Measurements from ENCODE around the gene MYO7B. TPM values are rescaled to one million over a fixed set of nuclear protein-coding genes. Genes with fewer than 3 reads are reported as not detected.
"Not testable (repeated sequence)": the region's sequence is repeated elsewhere in the genome, so short reads cannot be mapped to it uniquely, and the experiment has no call there.

The MYO7B gene
- polyA plus RNA-seq, 4 donors = 85.6 to 617 (median 462) TPM

GRCh38 chr2:127526132-127527000 is 9.1 kb upstream of the MYO7B start, which contains the start of gene IWS1:
Gene IWS1, minus strand, starts transcription at chr2:127526489. Its CDS starts 281 bp downstream, at chr2:127526208.
- DNase-seq = peak; percentile 98 to 99
- peak within 1 kb of the TSS; percentile 96 to 99 (median 99) for H3K27ac ChIP-seq (ENCODE audit: low read depth in 1 of 3, low read length in 2 of 3)
- H3K36me3 ChIP-seq (ENCODE audit: control insufficient read depth in 3 of 3, insufficient read depth in 2 of 3, low read depth in 1 of 3, low read length in 3 of 3) = peaks cover 2 to 6% (median 3%) of the 10 kb centered on the region in 3 donors
- 0 to 1% (median 0%) methylated on average over 70 of the region's 70 CpGs for WGBS, 3 donors
- H3K4me1 ChIP-seq (ENCODE audit: control insufficient read depth in 3 of 3, insufficient read depth in 2 of 3, low read depth in 1 of 3, low read length in 2 of 3) = peaks cover 4 to 29% (median 5%) of the 10 kb centered on the region in 3 donors
- FAIRE-seq = no peak
- H3K27me3 ChIP-seq (ENCODE audit: control insufficient read depth in 3 of 3, insufficient read depth in 3 of 3, low read length in 3 of 3) = no peaks in the 10 kb centered on the region
- H3K4me3 ChIP-seq (ENCODE audit: low read depth in 1 of 3, low read length in 3 of 3) = peak within 1 kb of the TSS; percentile 89 to 97 (median 96)
- peaks cover 0 to 6% of the 10 kb centered on the region in 2 donors for H3K9me3 ChIP-seq (ENCODE audit: control insufficient read depth in 2 of 2, insufficient read depth in 1 of 2, low read depth in 1 of 2, low read length in 1 of 2)

GRCh38 chr2:127527001-127527804 is 8.3 kb upstream of the MYO7B start:
- Histone ChIP-seq H3K4me1 (ENCODE audit: control insufficient read depth in 3 of 3, insufficient read depth in 2 of 3, low read depth in 1 of 3, low read length in 2 of 3) (peaks cover 4 to 36% (median 10%) of the 10 kb centered on the region in 3 donors), H3K27me3 (ENCODE audit: control insufficient read depth in 3 of 3, insufficient read depth in 3 of 3, low read length in 3 of 3) (no peaks in the 10 kb centered on the region), H3K27ac (ENCODE audit: low read depth in 1 of 3, low read length in 2 of 3) (peak overlapping the region; percentile 96 to 99 (median 99)), H3K9me3 (ENCODE audit: control insufficient read depth in 2 of 2, insufficient read depth in 1 of 2, low read depth in 1 of 2, low read length in 1 of 2) (peaks cover 0 to 6% of the 10 kb centered on the region in 2 donors), H3K36me3 (ENCODE audit: control insufficient read depth in 3 of 3, insufficient read depth in 2 of 3, low read depth in 1 of 3, low read length in 3 of 3) (peaks cover 0 to 6% (median 0%) of the 10 kb centered on the region in 3 donors), H3K4me3 (ENCODE audit: low read depth in 1 of 3, low read length in 3 of 3) (peak overlapping the region; percentile 11 to 96 (median 89))
- DNase-seq (peak; percentile 84), FAIRE-seq (no peak)
- 8 to 18% (median 13%) methylated on average over 13 of the region's 13 CpGs for WGBS, 3 donors

- peaks cover 0 to 2% (median 0%) of the 10 kb centered on the region in 3 donors for H3K36me3 ChIP-seq (ENCODE audit: control insufficient read depth in 3 of 3, insufficient read depth in 2 of 3, low read depth in 1 of 3, low read length in 3 of 3)
- no peak overlapping the region for H3K4me3 ChIP-seq (ENCODE audit: low read depth in 1 of 3, low read length in 3 of 3)
- H3K27me3 ChIP-seq (ENCODE audit: control insufficient read depth in 3 of 3, insufficient read depth in 3 of 3, low read length in 3 of 3) = no peaks in the 10 kb centered on the region
- H3K4me1 ChIP-seq (ENCODE audit: control insufficient read depth in 3 of 3, insufficient read depth in 2 of 3, low read depth in 1 of 3, low read length in 2 of 3) = peaks cover 4 to 36% (median 15%) of the 10 kb centered on the region in 3 donors
- H3K9me3 ChIP-seq (ENCODE audit: control insufficient read depth in 2 of 2, insufficient read depth in 1 of 2, low read depth in 1 of 2, low read length in 1 of 2) = peaks cover 0 to 6% of the 10 kb centered on the region in 2 donors
- 64 to 79% (median 71%) methylated on average over 4 of the region's 4 CpGs for WGBS, 3 donors
- DNase-seq (no peak), FAIRE-seq (no peak)
- peak overlapping the region in 2 of 3 donors; percentile 96 to 99 for H3K27ac ChIP-seq (ENCODE audit: low read depth in 1 of 3, low read length in 2 of 3)
Measured at GRCh38 chr2:127528487-127528886, 7.0 kb upstream of the MYO7B start.

GRCh38 chr2:127529416-127529815 is 6.1 kb upstream of the MYO7B start:
- DNase-seq; H3K9me3 ChIP-seq (ENCODE audit: control insufficient read depth in 2 of 2, insufficient read depth in 1 of 2, low read depth in 1 of 2, low read length in 1 of 2); FAIRE-seq; H3K27me3 ChIP-seq (ENCODE audit: control insufficient read depth in 3 of 3, insufficient read depth in 3 of 3, low read length in 3 of 3); H3K27ac ChIP-seq (ENCODE audit: low read depth in 1 of 3, low read length in 2 of 3); H3K4me3 ChIP-seq (ENCODE audit: low read depth in 1 of 3, low read length in 3 of 3); H3K36me3 ChIP-seq (ENCODE audit: control insufficient read depth in 3 of 3, insufficient read depth in 2 of 3, low read depth in 1 of 3, low read length in 3 of 3): not testable (repeated sequence)
- WGBS, 3 donors = 92% methylated on average over 2 of the region's 2 CpGs
- H3K4me1 ChIP-seq (ENCODE audit: control insufficient read depth in 3 of 3, insufficient read depth in 2 of 3, low read depth in 1 of 3, low read length in 2 of 3) = peaks cover 6 to 38% (median 19%) of the 10 kb centered on the region in 3 donors

GRCh38 chr2:127530245-127531140 is 5.0 kb upstream of the MYO7B start:
- Histone ChIP-seq H3K36me3 (ENCODE audit: control insufficient read depth in 3 of 3, insufficient read depth in 2 of 3, low read depth in 1 of 3, low read length in 3 of 3) (no peaks in the 10 kb centered on the region), H3K27ac (ENCODE audit: low read depth in 1 of 3, low read length in 2 of 3) (peak overlapping the region; percentile 78 to 86 (median 81)), H3K4me3 (ENCODE audit: low read depth in 1 of 3, low read length in 3 of 3) (no peak overlapping the region), H3K9me3 (ENCODE audit: control insufficient read depth in 2 of 2, insufficient read depth in 1 of 2, low read depth in 1 of 2, low read length in 1 of 2) (peaks cover 0 to 9% of the 10 kb centered on the region in 2 donors), H3K27me3 (ENCODE audit: control insufficient read depth in 3 of 3, insufficient read depth in 3 of 3, low read length in 3 of 3) (no peaks in the 10 kb centered on the region), H3K4me1 (ENCODE audit: control insufficient read depth in 3 of 3, insufficient read depth in 2 of 3, low read depth in 1 of 3, low read length in 2 of 3) (peaks cover 4 to 47% (median 22%) of the 10 kb centered on the region in 3 donors)
- 21 to 59% (median 41%) methylated on average over 3 of the region's 3 CpGs for WGBS, 3 donors
- FAIRE-seq = no peak
- peak; percentile 76 to 93 for DNase-seq

DNA sequence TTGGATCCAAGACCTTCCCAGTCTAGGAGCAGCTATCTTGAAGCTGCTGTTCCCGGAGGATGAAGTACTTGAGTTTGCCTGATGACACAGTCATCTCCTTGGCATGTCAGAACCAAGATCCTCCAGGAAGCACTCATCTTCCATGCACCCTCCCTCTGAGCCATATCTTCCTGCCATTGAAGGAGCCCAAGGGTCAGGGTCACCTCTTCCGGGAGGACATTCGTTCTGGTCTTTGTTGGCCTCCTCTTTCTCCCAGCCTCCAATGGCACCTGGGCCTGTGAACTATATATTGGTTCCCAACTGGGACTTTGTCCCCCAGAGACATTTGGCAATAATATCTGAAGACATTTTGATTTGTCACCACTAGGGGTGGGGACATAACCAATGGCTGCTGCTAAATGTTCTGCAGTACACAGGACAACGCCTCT is 4.2 kb upstream of the MYO7B start:
- no peaks in the 10 kb centered on the region for H3K36me3 ChIP-seq (ENCODE audit: control insufficient read depth in 3 of 3, insufficient read depth in 2 of 3, low read depth in 1 of 3, low read length in 3 of 3)
- FAIRE-seq (no peak), DNase-seq (peak; percentile 60 to 92)
- no peaks in the 10 kb centered on the region for H3K27me3 ChIP-seq (ENCODE audit: control insufficient read depth in 3 of 3, insufficient read depth in 3 of 3, low read length in 3 of 3)
- H3K9me3 ChIP-seq (ENCODE audit: control insufficient read depth in 2 of 2, insufficient read depth in 1 of 2, low read depth in 1 of 2, low read length in 1 of 2) = peaks cover 0 to 9% of the 10 kb centered on the region in 2 donors
- peaks cover 4 to 47% (median 22%) of the 10 kb centered on the region in 3 donors for H3K4me1 ChIP-seq (ENCODE audit: control insufficient read depth in 3 of 3, insufficient read depth in 2 of 3, low read depth in 1 of 3, low read length in 2 of 3)
- H3K27ac ChIP-seq (ENCODE audit: low read depth in 1 of 3, low read length in 2 of 3) = peak overlapping the region; percentile 78 to 86 (median 81)
- WGBS, 3 donors = 16 to 58% (median 41%) methylated on average over 4 of the region's 4 CpGs
- H3K4me3 ChIP-seq (ENCODE audit: low read depth in 1 of 3, low read length in 3 of 3) = no peak overlapping the region

GRCh38 chr2:127532296-127532695 is 3.2 kb upstream of the MYO7B start:
- Histone ChIP-seq H3K27me3 (ENCODE audit: control insufficient read depth in 3 of 3, insufficient read depth in 3 of 3, low read length in 3 of 3) (no peaks in the 10 kb centered on the region), H3K27ac (ENCODE audit: low read depth in 1 of 3, low read length in 2 of 3) (peak overlapping the region in 2 of 3 donors; percentile 81 to 86), H3K36me3 (ENCODE audit: control insufficient read depth in 3 of 3, insufficient read depth in 2 of 3, low read depth in 1 of 3, low read length in 3 of 3) (peaks cover 0 to 5% (median 0%) of the 10 kb centered on the region in 3 donors), H3K9me3 (ENCODE audit: control insufficient read depth in 2 of 2, insufficient read depth in 1 of 2, low read depth in 1 of 2, low read length in 1 of 2) (peaks cover 0 to 9% of the 10 kb centered on the region in 2 donors), H3K4me1 (ENCODE audit: control insufficient read depth in 3 of 3, insufficient read depth in 2 of 3, low read depth in 1 of 3, low read length in 2 of 3) (peaks cover 4 to 53% (median 22%) of the 10 kb centered on the region in 3 donors), H3K4me3 (ENCODE audit: low read depth in 1 of 3, low read length in 3 of 3) (no peak overlapping the region)
- 92 to 96% (median 93%) methylated on average over 8 of the region's 8 CpGs for WGBS, 3 donors
- DNase-seq = no peak
- FAIRE-seq = no peak

All from small intestine (tissue), 7 donors.